Adrenal gland (tissue), 5 donors: ENCODE measurements around the gene OR10A4.

Source experiments
- CTCF ChIP-seq, 6 experiments: fragments of 450-650 bp in 4 of 6; fragments of 200-600 bp in 2 of 6; sonication (generic) in 1 of 6; IDR thresholded peaks; 1 replicate in 5 of 6; 2 replicates in 1 of 6; pipeline versions ENCODE4 v1.5.1 to v1.8.0; 2016 to 2021; ENCODE audit warnings: antibody characterized with exemption in 6 of 6, mild to moderate bottlenecking in 2 of 6, moderate library complexity in 1 of 6
- POLR2A ChIP-seq, 2 donors: fragments of 450-650 bp; IDR thresholded peaks; one replicate each; pipeline ENCODE4 v1.6.1; 2017; ENCODE audit warnings: antibody characterized with exemption in 2 of 2, mild to moderate bottlenecking in 2 of 2, moderate library complexity in 1 of 2
- donor health status: DM: no; HTN: no; CAD: no.

DNA sequence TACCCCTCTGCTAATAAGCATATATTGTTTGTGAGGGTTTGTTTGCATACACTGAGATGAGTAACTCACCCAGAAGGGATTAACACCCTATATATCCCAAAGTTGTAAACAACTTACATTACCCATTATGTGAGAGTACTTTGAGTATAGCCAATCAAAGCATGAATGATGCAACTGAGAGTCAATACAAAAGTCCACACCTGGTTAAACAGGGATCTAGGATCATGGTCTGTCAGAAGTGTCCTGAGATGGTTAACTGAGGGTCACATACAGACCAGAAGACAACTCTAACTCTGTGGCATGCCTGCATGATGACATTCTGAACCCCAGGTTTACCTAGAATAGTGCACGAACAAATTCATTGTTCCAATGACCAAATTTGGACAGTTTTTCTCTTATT is 48.3 kb upstream of the OR10A4 start:
- no peak for TF ChIP-seq CTCF (IDR thresholded peaks at IDR 0.05)
- TF ChIP-seq POLR2A (IDR thresholded peaks at IDR 0.05): no peak
